WERI-Rb-1 (cell line): ENCODE measurements around the gene LRRC40.

Experiments used
- DNase-seq: peaks from one replicate; pipeline ENCODE4 v3.0.0-alpha.2; 2020
- H3K27ac ChIP-seq: fragments of 250-450 bp; sonication (Bioruptor Pico); 2 replicates; pipeline ENCODE4 v1.5.1; 2020; ENCODE audit warnings: mild to moderate bottlenecking, moderate library complexity
- H3K27me3 ChIP-seq: fragments of 250-450 bp; sonication (Bioruptor Pico); 2 replicates; pipeline ENCODE4 v1.5.1; 2021; ENCODE audit warnings: mild to moderate bottlenecking, low read depth, moderate library complexity; ENCODE audit not compliant: insufficient read depth, severe bottlenecking
- H3K36me3 ChIP-seq: fragments of 250-450 bp; sonication (Bioruptor Pico); 2 replicates; pipeline ENCODE4 v1.5.1; 2020; ENCODE audit warnings: mild to moderate bottlenecking, moderate library complexity
- H3K4me3 ChIP-seq: 2 replicates; pipeline ENCODE4 v1.5.1; 2011; ENCODE audit warnings: low read depth, mild to moderate bottlenecking, control low read depth, low read length
- H3K9me3 ChIP-seq: fragments of 250-450 bp; sonication (Bioruptor Pico); 2 replicates; pipeline ENCODE4 v1.5.1; 2021; ENCODE audit warnings: mild to moderate bottlenecking, moderate library complexity; ENCODE audit not compliant: severe bottlenecking
- TF ChIP-seq, protein P1 (sequence below): IDR thresholded peaks from 2 replicates; pipeline ENCODE4 v1.5.1; 2011; ENCODE audit warnings: low read depth, mild to moderate bottlenecking, control low read depth, inconsistent platforms, low read length

The LRRC40 gene

DNA sequence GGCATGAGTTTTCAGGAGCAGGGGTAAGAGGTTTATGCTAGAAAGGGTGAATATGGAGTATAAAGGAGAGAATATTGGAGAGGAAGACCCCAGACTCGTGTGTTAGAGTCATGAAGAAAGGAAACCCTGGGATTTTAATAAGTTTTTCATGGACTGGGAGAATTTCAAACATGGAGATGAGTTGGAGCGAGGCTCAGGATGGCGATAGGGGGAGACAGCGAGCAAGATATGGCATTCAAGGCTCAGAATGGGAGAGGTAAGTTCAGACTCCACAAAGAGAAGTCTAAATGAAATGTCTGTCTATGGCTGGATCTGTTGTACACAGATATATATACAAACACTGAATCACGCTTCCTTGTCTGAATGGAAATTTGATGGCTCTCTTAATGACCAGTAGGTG, 92.5 kb downstream of the LRRC40 start:
- H3K9me3 ChIP-seq: no peaks in the 10 kb centered on the region
- no peaks in the 10 kb centered on the region for H3K27me3 ChIP-seq
- H3K4me3 ChIP-seq: no peak overlapping the region
- H3K27ac ChIP-seq: no peak overlapping the region
- TF ChIP-seq, protein P1, sequence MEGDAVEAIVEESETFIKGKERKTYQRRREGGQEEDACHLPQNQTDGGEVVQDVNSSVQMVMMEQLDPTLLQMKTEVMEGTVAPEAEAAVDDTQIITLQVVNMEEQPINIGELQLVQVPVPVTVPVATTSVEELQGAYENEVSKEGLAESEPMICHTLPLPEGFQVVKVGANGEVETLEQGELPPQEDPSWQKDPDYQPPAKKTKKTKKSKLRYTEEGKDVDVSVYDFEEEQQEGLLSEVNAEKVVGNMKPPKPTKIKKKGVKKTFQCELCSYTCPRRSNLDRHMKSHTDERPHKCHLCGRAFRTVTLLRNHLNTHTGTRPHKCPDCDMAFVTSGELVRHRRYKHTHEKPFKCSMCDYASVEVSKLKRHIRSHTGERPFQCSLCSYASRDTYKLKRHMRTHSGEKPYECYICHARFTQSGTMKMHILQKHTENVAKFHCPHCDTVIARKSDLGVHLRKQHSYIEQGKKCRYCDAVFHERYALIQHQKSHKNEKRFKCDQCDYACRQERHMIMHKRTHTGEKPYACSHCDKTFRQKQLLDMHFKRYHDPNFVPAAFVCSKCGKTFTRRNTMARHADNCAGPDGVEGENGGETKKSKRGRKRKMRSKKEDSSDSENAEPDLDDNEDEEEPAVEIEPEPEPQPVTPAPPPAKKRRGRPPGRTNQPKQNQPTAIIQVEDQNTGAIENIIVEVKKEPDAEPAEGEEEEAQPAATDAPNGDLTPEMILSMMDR: 0 out of 2 replicates have a peak, but pooled peaks have one; percentile 17
- no peak for DNase-seq
- no peaks in the 10 kb centered on the region for H3K36me3 ChIP-seq

DNA sequence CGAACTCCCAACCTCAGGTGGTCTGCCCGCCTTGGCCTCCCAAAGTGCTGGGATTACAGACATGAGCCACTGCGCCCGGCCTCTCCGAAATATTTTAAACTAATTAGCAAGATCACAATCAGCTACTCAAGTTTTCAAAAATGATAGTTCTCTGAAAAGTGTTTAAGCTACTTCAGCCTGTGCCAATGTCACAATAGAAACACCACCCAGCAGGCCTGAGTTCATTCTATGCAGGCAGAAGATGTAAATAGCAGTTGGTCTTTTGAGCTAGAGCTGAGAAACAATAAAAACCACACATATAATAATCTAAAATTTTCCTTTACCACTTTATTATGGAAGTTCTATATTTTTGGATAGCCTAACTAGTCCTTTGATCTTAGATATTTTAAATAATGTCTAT, 96.1 kb downstream of the LRRC40 start:
- no peak overlapping the region for H3K27ac ChIP-seq
- H3K36me3 ChIP-seq: no peaks in the 10 kb centered on the region
- no peak overlapping the region for H3K4me3 ChIP-seq
- no peaks in the 10 kb centered on the region for H3K9me3 ChIP-seq
- no peaks in the 10 kb centered on the region for H3K27me3 ChIP-seq
- DNase-seq: no peak
- TF ChIP-seq, protein P1: no peak

GRCh38 chr1:70103770-70104169, 101.6 kb downstream of the LRRC40 start:
- Histone ChIP-seq H3K4me3 (no peak overlapping the region), H3K9me3 (no peaks in the 10 kb centered on the region), H3K27ac (no peak overlapping the region), H3K36me3 (no peaks in the 10 kb centered on the region), H3K27me3 (no peaks in the 10 kb centered on the region)
- DNase-seq: no peak
- TF ChIP-seq, protein P1: no peak

- no peaks in the 10 kb centered on the region for H3K27me3 ChIP-seq
- TF ChIP-seq, protein P1: no peak
- no peaks in the 10 kb centered on the region for H3K9me3 ChIP-seq
- H3K27ac ChIP-seq: no peak overlapping the region
- no peaks in the 10 kb centered on the region for H3K36me3 ChIP-seq
- DNase-seq: no peak
- no peak overlapping the region for H3K4me3 ChIP-seq
These were observed 103.6 kb downstream of the LRRC40 start for GRCh38 chr1:70101774-70102173.

- TF ChIP-seq, protein P1: no peak
- no peak overlapping the region for H3K4me3 ChIP-seq
- H3K27me3 ChIP-seq: no peaks in the 10 kb centered on the region
- H3K9me3 ChIP-seq: no peaks in the 10 kb centered on the region
- no peaks in the 10 kb centered on the region for H3K36me3 ChIP-seq
- no peak overlapping the region for H3K27ac ChIP-seq
- no peak for DNase-seq
These were observed 104.1 kb downstream of the LRRC40 start for GRCh38 chr1:70101231-70101630.
